GM18867 (cell line): ENCODE results near the gene C11orf58.

Source experiments
- ATAC-seq: cut with Tn5 transposase; IDR thresholded peaks from one replicate; pipeline ENCODE4 v1.9.1; 2021; ENCODE audit warnings: mild to moderate bottlenecking, moderate library complexity; ENCODE audit not compliant: unreplicated experiment

The C11orf58 gene

GRCh38 chr11:16767137-16767536 is 28.7 kb downstream of the C11orf58 start:
- no peak for ATAC-seq

DNA sequence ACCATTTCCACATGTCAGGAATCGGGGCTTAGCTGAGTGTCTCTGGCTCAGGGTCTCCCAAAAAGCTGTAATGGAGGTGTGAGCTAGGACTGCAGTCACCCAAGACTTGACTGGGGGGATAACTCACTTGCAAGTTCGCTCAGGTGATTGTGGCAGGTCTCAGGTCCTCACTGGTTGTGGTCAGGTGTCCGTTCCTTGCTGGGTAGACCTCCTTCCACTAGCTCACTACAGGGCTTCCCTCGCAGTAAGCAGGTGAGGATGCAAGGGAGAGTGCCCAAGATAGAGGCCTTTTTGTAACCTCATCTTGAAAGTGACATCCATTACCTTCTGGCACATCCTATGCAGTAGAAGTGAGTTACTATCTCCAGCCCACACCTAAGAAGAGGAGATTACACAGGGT is 29.5 kb downstream of the C11orf58 start:
- ATAC-seq = no peak

DNA sequence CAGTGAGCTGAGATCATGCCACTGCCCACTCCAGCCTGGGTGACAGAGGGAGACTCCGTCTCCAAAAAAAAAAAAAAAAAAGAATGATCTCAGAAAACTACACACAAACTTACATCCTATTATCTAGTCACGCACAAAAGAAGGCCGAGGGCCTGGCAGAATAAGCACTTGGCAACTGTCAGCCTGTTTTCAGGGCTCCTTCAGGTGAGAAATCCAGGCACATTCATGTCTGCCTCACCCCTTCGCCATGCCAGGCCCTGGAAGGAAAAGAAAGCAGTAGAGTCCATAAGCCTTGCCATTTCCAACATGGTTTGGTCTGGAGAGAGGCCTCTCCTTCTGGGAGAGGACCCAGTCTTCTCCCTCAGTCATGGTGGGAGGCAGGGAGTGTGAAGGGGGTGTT is 30.9 kb downstream of the C11orf58 start:
- no peak for ATAC-seq

GRCh38 chr11:16770016-16770415 is 31.6 kb downstream of the C11orf58 start:
- no peak for ATAC-seq

- peak; percentile 70 for ATAC-seq
Measured at GRCh38 chr11:16771350-16772140, 33.1 kb downstream of the C11orf58 start.

DNA sequence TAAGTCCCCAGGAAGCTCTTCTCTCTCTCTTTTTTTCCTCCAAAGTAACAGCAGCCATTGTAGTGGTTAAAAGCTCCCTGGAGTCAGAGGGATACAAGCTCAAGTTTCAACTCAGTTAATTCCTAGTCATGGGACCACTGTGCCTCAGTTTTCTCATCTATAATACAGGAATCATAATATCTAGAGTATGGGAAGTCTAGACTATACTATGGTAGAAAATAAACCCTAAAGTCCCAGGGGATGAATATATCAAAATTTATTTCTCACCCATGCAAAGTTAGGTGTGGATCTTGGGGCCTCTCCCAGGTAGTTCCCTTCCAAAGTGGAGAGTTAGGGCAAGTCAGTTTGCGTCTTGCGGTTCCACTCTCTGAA is 33.7 kb downstream of the C11orf58 start:
- no peak for ATAC-seq

DNA sequence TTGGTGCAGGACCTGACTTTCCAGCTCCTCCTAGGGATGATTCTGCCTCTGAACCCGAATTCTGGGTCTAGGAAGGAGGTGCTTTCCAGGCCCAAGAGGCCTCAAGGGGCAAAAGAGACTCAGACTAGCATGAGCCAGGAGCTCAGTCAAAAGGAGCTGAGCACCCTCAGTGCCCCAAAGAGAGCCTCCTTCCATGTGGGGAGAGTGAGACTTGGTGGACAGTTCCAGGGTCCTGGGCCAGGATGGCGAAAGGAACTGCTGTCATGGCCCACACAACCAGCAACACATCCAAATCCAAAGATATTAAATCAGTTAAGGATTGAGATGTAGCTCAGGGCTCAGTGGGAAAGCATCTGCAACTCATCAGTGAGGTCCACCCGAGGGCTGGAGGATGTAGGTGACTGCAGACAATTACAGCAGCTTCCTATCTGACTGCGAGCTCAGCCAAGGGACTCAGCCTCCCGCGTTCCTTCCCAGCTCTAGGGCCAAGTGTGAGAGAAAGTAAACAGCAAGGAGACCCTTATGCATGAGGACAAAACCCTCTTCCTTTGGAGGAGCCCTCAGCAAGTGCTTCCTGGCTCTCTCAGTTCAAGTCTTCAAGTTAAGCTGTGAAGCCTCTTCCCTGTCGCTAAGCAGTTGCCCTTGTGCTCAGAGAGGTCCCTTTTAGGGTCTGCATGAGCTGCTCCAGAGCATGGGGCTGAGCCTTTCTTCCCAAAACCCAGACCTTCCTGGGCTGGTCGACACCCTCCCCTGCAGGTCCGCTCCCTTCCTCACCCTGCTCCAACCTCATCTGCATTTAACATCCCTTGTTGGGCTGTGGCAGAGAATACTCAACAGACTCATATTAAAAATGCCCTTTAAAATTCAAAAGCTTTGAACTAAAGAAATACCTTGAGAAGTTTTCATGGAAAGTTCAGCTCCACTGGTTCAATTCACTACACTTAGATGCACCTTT is 35.8 kb downstream of the C11orf58 start:
- ATAC-seq = no peak

GRCh38 chr11:16774936-16775613 is 36.6 kb downstream of the C11orf58 start:
- ATAC-seq = no peak

DNA sequence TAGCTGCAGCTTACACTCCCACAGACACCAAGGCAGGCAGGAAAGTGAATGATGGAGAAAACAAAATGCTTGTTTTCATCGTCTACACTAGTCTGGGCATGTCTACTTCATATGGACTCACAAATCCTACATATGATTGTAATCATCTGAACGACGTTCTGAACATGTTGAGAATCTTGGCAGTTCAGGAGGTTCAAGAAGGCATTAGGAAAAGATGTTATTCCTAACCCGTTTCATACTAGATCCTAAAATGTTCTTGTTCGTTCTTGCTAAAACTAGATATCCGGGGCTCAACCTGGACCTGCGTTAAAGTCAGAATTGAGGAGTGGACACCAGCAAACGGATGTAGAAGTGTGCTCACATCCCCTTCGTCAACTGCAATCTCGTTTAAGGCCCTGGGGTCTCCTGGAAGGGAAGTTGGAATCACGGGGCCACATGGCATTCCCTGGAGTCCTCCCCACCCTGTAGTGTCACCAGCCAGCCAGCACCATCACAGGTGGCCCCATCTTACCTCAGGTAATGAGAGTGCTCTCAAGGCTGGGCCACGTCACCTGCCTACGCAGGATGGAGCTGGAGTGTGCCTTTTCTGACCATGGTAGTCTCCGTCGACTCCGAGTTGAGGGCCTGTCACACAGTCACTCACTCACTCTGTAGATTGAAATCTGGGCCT is 37.3 kb downstream of the C11orf58 start:
- ATAC-seq = no peak

GRCh38 chr11:16776711-16777612 is 38.5 kb downstream of the C11orf58 start:
- ATAC-seq = no peak

- no peak for ATAC-seq
Measured at GRCh38 chr11:16777613-16777975, 39.1 kb downstream of the C11orf58 start.

- no peak for ATAC-seq
Measured at GRCh38 chr11:16778286-16778685, 39.8 kb downstream of the C11orf58 start.

GRCh38 chr11:16778876-16779275 is 40.4 kb downstream of the C11orf58 start:
- ATAC-seq = no peak

DNA sequence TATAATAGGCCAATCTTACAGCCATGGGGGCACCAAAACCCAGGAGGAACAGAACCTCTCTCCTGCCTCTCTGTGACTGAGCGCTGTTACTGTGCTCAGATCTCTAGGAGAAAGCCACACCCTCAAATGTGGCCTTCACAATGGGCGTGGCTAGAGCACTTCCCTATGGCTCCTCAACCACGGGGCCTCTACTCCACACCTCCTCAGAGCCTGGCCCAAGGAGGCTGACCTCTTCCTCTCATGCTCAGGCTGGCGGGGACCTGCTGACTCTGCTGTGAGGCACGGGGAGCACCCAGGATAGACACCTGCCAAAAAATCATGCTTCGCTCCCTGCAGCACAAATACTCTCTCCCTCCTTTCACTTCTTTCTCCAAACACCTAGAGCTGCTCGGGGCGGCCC is 41.0 kb downstream of the C11orf58 start:
- no peak for ATAC-seq

- no peak for ATAC-seq
Measured at GRCh38 chr11:16780146-16780545, 41.7 kb downstream of the C11orf58 start.

DNA sequence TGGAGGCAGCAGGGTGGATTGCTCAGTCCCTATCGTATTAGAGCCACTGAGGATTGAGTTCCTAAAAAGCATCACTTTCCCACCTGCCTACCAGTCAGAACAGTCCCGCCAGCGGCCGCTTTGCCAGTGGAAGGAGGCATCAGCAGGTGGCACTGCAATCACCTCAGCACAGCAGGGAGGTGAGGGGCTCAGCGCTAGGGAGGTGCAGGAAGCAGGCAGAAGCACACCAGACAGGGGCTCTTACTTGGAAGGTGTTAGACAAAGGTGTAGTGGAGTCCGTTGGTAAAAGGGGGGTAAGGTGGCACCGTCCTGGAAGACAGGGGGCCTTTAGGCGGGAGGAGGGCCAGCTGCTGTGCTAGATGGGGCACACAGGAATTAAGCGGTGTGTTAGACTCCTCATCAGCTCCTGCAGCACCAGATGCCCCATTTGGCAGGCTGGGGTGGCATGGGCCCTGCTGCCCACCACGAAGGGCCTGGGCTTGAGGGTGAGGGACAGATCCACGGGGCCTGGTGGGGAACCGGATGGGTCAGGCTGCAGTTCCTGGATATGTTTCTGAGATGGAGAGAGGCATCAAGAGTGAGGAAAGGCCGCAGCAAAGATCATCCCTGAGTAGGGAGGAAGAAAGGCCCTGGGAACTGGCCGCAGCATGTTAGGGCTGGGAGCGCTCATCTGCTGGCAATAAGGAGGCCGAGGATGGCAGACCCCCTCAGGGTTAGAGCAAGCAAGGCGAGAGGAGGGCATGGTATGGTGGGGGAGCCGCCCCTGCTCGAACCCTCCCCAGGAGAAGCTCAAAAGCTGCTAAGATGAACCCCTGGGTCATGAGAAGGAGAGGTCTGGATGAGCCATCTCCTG is 42.5 kb downstream of the C11orf58 start:
- no peak for ATAC-seq

- ATAC-seq = no peak
Measured at GRCh38 chr11:16781936-16782919, 43.8 kb downstream of the C11orf58 start.

DNA sequence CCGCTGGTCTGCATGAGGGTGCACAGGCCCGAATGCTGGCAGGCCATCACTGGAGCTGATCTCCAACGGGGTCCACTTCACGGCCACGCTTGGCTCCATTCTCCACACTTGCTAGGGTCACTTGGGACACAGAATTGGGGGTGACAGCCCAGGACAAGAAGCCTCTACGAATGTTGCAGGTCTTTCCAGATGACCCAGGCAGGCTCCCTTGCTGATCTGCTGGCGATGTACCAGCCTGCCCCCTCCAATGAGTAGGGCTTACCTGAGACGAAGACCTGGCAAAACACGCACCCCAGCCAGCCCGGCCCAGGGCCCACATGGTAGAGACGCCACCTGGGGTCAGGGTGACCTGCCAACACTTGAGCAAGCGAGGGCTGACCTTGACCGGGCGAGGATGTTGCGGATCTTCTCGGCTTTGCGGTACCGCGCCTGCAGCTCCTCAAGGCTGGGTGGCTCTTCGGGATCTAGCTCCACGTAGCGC is 44.9 kb downstream of the C11orf58 start:
- ATAC-seq = no peak
